Prostate gland (tissue), 2 donors: Measurements from ENCODE around the gene MATR3. TPM values are rescaled to one million over a fixed set of nuclear protein-coding genes. Genes with fewer than 3 reads are reported as not detected.

Source experiments
- DNase-seq: peaks from one replicate; pipeline ENCODE4 v3.0.0-alpha.2; 2019; ENCODE audit warnings: low spot score
- H3K27ac ChIP-seq, 2 donors: fragments of 200-600 bp; sonication (generic); 2 replicates each; pipeline ENCODE4 v1.5.1; 2017 to 2019
- H3K27me3 ChIP-seq: fragments of 200-600 bp; sonication (generic); replicated peaks from 2 replicates; pipeline ENCODE4 v1.5.1; 2019; ENCODE audit not compliant: insufficient read depth
- H3K36me3 ChIP-seq, 2 donors: fragments of 200-600 bp; sonication (generic); 1 replicate in 1 of 2; 2 replicates in 1 of 2; pipeline versions ENCODE4 v1.5.1 to v1.8.1; 2017 to 2019
- H3K4me1 ChIP-seq: fragments of 200-600 bp; sonication (generic); replicated peaks from 2 replicates; pipeline ENCODE4 v1.5.1; 2019
- H3K4me3 ChIP-seq, 2 donors: fragments of 200-600 bp; sonication (generic); 2 replicates each; pipeline ENCODE4 v1.5.1; 2017 to 2019
- H3K9me3 ChIP-seq: fragments of 200-600 bp; sonication (generic); 2 replicates; pipeline ENCODE4 v1.5.1; 2017
- POLR2A ChIP-seq: fragments of 450-650 bp; IDR thresholded peaks from one replicate; pipeline ENCODE4 v1.6.1; 2016; ENCODE audit warnings: antibody characterized with exemption, mild to moderate bottlenecking
- POLR2AphosphoS5 ChIP-seq: sonication (generic); formaldehyde crosslinking; IDR thresholded peaks from one replicate; pipeline ENCODE4 v1.6.1; 2017; ENCODE audit warnings: antibody characterized with exemption
- WGBS: methylation state at CpG from one replicate; pipeline ENCODE4 v1.1.5; 2018; 5-methylcytosine and 5-hydroxymethylcytosine counted together
- intact Hi-C: fragments of 100-400 bp; cut with DNase I; formaldehyde crosslinking; loops from one replicate; pipeline ENCODE4 v1.14.2; 2022
- total RNA-seq, 2 donors: library from RNA; depleted of rRNA; stranded (reverse); fragments of >200 nt; gene quantifications; one replicate each; pipeline ENCODE4 v1.1.0, GENCODE V29; 2016
- TF ChIP-seq, protein P1 (sequence below), 4 experiments: fragments of 200-600 bp in 2 of 4; fragments of 450-650 bp in 2 of 4; sonication (generic) in 2 of 4; IDR thresholded peaks; 1 replicate in 3 of 4; 2 replicates in 1 of 4; pipeline ENCODE4 v1.5.1; 2016 to 2019; ENCODE audit warnings: antibody characterized with exemption in 4 of 4, mild to moderate bottlenecking in 2 of 4, moderate library complexity in 2 of 4

Gene MATR3
- total RNA-seq, 2 donors from 2014 or later = 192 to 207 TPM

DNA sequence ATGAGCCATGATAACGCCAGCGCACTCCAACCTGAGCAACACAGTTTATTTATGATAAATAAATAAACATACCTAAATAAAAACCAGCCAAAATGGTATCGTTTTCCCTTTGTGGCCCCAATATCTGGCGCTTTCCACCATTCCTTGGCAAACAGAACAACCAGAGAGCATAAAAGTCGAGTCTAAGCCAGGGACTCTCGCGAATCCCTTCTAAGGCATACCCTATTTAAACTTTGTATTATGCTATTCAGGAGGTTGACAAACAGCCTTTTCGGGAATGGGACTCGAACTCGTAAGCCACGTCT is 386 bp upstream of the MATR3 start:
- no peaks in the 10 kb centered on the region for H3K9me3 ChIP-seq
- no peak for TF ChIP-seq POLR2A
- no peak for TF ChIP-seq POLR2AphosphoS5
- peak overlapping the region; percentile 98 to 100 for H3K27ac ChIP-seq
- WGBS = 24% methylated on average over 11 of the region's 11 CpGs
- no peak for DNase-seq
- H3K4me3 ChIP-seq = peak overlapping the region; percentile 67 to 74
- no peaks in the 10 kb centered on the region for H3K27me3 ChIP-seq
- H3K36me3 ChIP-seq = no peaks in the 10 kb centered on the region
- no peaks in the 10 kb centered on the region for H3K4me1 ChIP-seq
- intact Hi-C loops = loop anchor here (5.0 kb wide), 1 partner anchor 49 kb away; the partner anchor contains the start of gene PAIP2

DNA sequence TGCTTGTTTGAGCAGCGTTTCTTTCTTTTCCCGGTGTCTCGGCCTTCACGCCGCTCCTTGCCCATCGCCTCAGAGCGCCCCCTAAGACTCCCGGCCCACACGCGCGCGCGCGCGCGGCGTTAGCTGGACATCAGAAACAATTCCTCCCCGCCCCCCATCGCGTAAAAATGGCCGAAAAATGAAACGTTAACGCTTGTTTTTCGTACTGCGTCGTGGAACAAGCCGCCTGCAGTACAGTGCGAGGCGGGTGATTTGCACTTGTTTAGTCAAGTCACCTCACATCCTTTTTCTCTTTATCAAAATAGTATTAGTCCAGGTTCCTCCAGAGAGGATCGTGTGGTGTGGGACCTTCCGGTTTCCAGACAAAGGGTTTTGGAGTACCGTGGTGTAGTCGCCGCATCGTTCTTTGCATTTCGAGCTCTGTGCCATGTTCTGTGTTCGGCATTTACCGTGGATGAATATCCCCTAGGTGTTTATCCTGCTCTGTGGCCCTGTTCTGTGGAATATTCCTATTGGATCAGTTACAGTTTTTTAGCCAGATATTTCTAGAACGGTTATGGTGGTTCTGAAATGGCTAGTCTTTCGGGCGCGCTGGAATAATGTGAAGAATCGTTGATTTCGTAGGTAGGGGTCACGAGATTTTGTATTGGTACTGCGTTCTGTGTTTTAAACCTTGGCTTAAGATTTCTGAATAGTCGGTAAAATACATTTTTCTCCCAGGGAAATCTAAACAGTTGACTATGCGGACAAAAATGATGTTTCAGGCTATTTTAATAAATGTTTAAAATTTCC is 1.0 kb downstream of the MATR3 start:
- Histone ChIP-seq H3K27ac (peak overlapping the region; percentile 98 to 100), H3K9me3 (no peaks in the 10 kb centered on the region), H3K36me3 (no peaks in the 10 kb centered on the region), H3K27me3 (no peaks in the 10 kb centered on the region), H3K4me1 (peaks cover 10% of the 10 kb centered on the region), H3K4me3 (peak overlapping the region; percentile 67 to 74)
- TF ChIP-seq POLR2A (peak; percentile 27), POLR2AphosphoS5 (no peak)
- TF ChIP-seq, protein P1, sequence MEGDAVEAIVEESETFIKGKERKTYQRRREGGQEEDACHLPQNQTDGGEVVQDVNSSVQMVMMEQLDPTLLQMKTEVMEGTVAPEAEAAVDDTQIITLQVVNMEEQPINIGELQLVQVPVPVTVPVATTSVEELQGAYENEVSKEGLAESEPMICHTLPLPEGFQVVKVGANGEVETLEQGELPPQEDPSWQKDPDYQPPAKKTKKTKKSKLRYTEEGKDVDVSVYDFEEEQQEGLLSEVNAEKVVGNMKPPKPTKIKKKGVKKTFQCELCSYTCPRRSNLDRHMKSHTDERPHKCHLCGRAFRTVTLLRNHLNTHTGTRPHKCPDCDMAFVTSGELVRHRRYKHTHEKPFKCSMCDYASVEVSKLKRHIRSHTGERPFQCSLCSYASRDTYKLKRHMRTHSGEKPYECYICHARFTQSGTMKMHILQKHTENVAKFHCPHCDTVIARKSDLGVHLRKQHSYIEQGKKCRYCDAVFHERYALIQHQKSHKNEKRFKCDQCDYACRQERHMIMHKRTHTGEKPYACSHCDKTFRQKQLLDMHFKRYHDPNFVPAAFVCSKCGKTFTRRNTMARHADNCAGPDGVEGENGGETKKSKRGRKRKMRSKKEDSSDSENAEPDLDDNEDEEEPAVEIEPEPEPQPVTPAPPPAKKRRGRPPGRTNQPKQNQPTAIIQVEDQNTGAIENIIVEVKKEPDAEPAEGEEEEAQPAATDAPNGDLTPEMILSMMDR (IDR thresholded peaks at IDR 0.05) = peak in 1 of 4 experiments; percentile 29
- WGBS = under 1% methylated on average over 48 of the region's 48 CpGs
- peak; percentile 73 for DNase-seq
- intact Hi-C loops = loop anchor here (5.0 kb wide), 1 partner anchor 48 kb away; the partner anchor contains the start of gene PAIP2

DNA sequence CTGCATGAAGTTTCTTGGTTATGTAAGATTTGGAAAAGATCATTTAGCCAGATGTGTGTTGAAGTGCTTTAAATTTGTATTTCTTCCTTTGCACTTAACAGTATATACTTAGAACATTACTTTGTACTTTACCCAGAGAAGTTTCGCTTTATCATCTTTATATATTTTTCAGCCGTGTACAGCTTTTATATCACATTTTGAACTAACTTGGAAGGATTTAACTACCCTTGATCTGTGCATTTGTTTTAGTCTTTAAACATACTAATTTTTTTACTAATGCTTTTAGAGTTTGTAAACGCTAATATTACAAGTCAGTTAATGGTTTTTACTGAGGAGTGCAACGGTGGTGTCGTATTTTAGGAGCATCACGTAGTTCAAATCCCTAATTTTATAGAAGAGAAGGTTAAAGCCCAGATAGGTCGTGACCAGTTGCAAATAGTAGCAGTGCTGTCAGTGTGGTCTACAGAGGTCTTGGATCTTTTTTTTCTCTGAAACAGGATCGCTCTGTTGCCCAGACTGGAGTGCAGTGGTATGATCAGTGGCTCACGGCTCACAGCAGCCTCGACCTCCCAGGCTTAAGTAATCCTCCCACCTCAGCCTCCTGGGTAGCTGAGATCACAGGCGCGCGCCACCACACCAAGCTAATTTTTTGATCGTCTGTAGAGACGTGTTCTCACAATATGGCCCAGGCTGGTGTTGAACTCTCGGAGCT is 2.0 kb downstream of the MATR3 start:
- H3K36me3 ChIP-seq = no peaks in the 10 kb centered on the region
- H3K4me3 ChIP-seq = peak overlapping the region; percentile 67 to 74
- H3K27ac ChIP-seq = peak overlapping the region; percentile 98 to 100
- no peak for DNase-seq
- H3K9me3 ChIP-seq = no peaks in the 10 kb centered on the region
- peaks cover 12% of the 10 kb centered on the region for H3K4me1 ChIP-seq
- H3K27me3 ChIP-seq = no peaks in the 10 kb centered on the region
- intact Hi-C loops = no loop called here
- 33% methylated on average over 16 of the region's 16 CpGs for WGBS
- TF ChIP-seq POLR2A = no peak
- no peak for TF ChIP-seq POLR2AphosphoS5
- TF ChIP-seq, protein P1 (IDR thresholded peaks at IDR 0.05) = no peak

DNA sequence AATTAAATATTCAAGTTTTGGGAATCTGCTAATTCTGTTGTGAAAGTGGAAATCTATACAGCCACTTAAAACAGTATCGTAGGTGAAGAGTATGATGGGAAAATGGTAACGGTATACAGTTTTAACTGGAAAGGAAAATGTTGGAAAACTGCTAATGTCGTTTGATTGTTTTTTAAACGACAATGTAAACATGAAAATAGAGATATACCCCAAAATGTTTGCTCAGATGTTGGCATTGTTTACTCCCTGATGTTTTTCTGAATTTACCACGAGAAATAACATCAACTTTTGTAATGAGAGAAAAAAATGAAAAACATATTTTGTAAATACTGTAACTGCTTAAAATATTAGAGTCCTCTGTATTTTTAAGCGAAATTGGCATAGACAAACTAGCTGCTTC is 2.7 kb downstream of the MATR3 start:
- WGBS = 46% methylated on average over 6 of the region's 6 CpGs
- H3K27me3 ChIP-seq = no peaks in the 10 kb centered on the region
- DNase-seq = no peak
- intact Hi-C loops = no loop called here
- no peak overlapping the region for H3K27ac ChIP-seq
- peaks cover 12% of the 10 kb centered on the region for H3K4me1 ChIP-seq
- TF ChIP-seq POLR2A = no peak
- TF ChIP-seq, protein P1 (IDR thresholded peaks at IDR 0.05) = no peak
- no peak for TF ChIP-seq POLR2AphosphoS5
- H3K9me3 ChIP-seq = no peaks in the 10 kb centered on the region
- H3K4me3 ChIP-seq = no peak overlapping the region
- H3K36me3 ChIP-seq = no peaks in the 10 kb centered on the region

DNA sequence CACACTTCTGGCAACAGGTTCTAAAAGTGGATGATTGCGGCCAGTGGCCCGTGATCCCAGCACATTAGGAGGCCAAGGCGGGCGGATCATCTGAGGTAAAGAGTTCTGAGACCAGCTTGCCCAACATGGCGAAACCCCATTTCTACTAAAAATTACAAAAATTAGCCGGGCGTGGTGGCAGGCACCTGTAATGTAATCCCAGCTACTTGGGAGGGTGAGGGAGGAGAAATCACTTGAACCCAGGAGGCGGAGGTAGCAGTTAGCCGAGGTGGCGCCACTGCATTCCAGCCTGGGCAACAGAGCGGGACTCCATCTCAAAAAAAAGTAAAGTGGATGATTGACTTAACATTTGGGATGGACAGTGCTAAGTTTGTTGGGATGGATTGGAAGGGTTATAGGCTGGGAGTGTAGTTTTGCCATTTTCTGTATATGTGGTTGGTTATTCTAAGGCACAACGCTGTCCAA is 3.4 kb downstream of the MATR3 start:
- no peaks in the 10 kb centered on the region for H3K9me3 ChIP-seq
- no peak overlapping the region for H3K4me3 ChIP-seq
- H3K4me1 ChIP-seq = peaks cover 12% of the 10 kb centered on the region
- intact Hi-C loops = no loop called here
- no peak overlapping the region for H3K27ac ChIP-seq
- DNase-seq = no peak
- no peaks in the 10 kb centered on the region for H3K27me3 ChIP-seq
- no peaks in the 10 kb centered on the region for H3K36me3 ChIP-seq
- TF ChIP-seq, protein P1 (IDR thresholded peaks at IDR 0.05) = no peak
- no peak for TF ChIP-seq POLR2A
- TF ChIP-seq POLR2AphosphoS5 = no peak
- 77% methylated on average over 12 of the region's 12 CpGs for WGBS
